Endothelial cell of umbilical vein (primary cell): ENCODE data around the gene N4BP3. TPM values are rescaled to one million over a fixed set of nuclear protein-coding genes. Genes with fewer than 3 reads are reported as not detected.

Source experiments
- BruUV-seq: library from RNA; stranded (reverse); fragments of 400-500 nt; replicated peaks from 2 replicates; lab custom pipeline; 2021; lab: Mats Ljungman, UMichigan
- CTCF ChIA-PET: fragments of 300-600, 350-600 bp; sonication (Branson Sonifier 250); formaldehyde crosslinking; loops from one replicate; lab custom pipeline; 2021; ENCODE audit warnings: antibody characterized with exemption, inconsistent platforms; lab: Charles Lee
- POLR2A ChIA-PET: fragments of 300-600, 350-600 bp; sonication (Branson Sonifier 250); formaldehyde crosslinking; loops from one replicate; lab custom pipeline; 2021; ENCODE audit warnings: antibody characterized with exemption, inconsistent platforms; lab: Charles Lee
- DNase-seq: peaks from one replicate; pipeline ENCODE4 v3.0.0-alpha.2; 2011; ENCODE audit warnings: low read depth, low spot score
- FAIRE-seq: peaks from 2 replicates; lab custom pipeline; 2011; peaks lifted over from hg19 to GRCh38; lab: Jason Lieb, UNC
- H2AFZ ChIP-seq: 2 replicates; pipeline ENCODE4 v1.6.0; 2012; ENCODE audit warnings: low read depth, low read length, control low read depth, inconsistent platforms
- H3K27ac ChIP-seq: 2 replicates; pipeline ENCODE4 v1.5.1; 2011; ENCODE audit warnings: low read depth, mild to moderate bottlenecking, control low read depth, low read length, moderate library complexity; ENCODE audit not compliant: insufficient read depth
- H3K27me3 ChIP-seq, 2 experiments: 2 replicates each; pipeline versions ENCODE4 v1.6.0 to v1.6.1; 2011; ENCODE audit warnings: low read length in 2 of 2, mixed read lengths in 1 of 2; ENCODE audit not compliant: control insufficient read depth in 2 of 2, insufficient read depth in 2 of 2
- H3K36me3 ChIP-seq, 2 experiments: 2 replicates in 1 of 2; 3 replicates in 1 of 2; pipeline ENCODE4 v1.5.1; 2011; ENCODE audit warnings: low read length in 2 of 2, mild to moderate bottlenecking in 1 of 2, moderate library complexity in 1 of 2; ENCODE audit not compliant: control insufficient read depth in 2 of 2, insufficient read depth in 2 of 2; ENCODE audit errors: extremely low read depth in 1 of 2
- H3K4me1 ChIP-seq: 3 replicates; pipeline ENCODE4 v1.5.1; 2011; ENCODE audit warnings: mild to moderate bottlenecking, low read length; ENCODE audit not compliant: control insufficient read depth, insufficient read depth; ENCODE audit errors: extremely low read depth
- H3K4me2 ChIP-seq: 2 replicates; pipeline ENCODE4 v1.6.1; 2011; ENCODE audit warnings: low read length, control low read depth, mixed read lengths; ENCODE audit not compliant: insufficient read depth
- H3K4me3 ChIP-seq, 3 experiments: fragments of 200-600 bp in 1 of 3; sonication (generic), shearing (Covaris generic) in 1 of 3; replicated peaks in 1 of 3; 2 replicates each; pipeline ENCODE4 v1.5.1; 2011 to 2016; ENCODE audit warnings: control low read depth in 3 of 3, low read length in 3 of 3, mild to moderate bottlenecking in 2 of 3, inconsistent platforms in 1 of 3, low read depth in 1 of 3, moderate library complexity in 1 of 3; ENCODE audit not compliant: insufficient read depth in 1 of 3
- H3K79me2 ChIP-seq: 2 replicates; pipeline ENCODE4 v1.6.0; 2012; ENCODE audit warnings: low read length, inconsistent platforms; ENCODE audit not compliant: control insufficient read depth, insufficient read depth
- H3K9ac ChIP-seq: replicated peaks from 2 replicates; pipeline ENCODE3; 2011; ENCODE audit warnings: low read length, control low read depth; ENCODE audit not compliant: insufficient read depth; ENCODE audit errors: extremely low read depth
- H3K9me1 ChIP-seq: replicated peaks from 3 replicates; pipeline ENCODE4 v1.6.0; 2011; ENCODE audit warnings: mild to moderate bottlenecking, low read length; ENCODE audit not compliant: control insufficient read depth, insufficient read depth; ENCODE audit errors: extremely low read depth
- H3K9me3 ChIP-seq: replicated peaks from 2 replicates; pipeline ENCODE4 v1.5.1; 2012; ENCODE audit warnings: low read length, inconsistent platforms; ENCODE audit not compliant: control insufficient read depth, insufficient read depth
- H4K20me1 ChIP-seq: replicated peaks from 2 replicates; pipeline ENCODE3; 2011; ENCODE audit warnings: mild to moderate bottlenecking, low read length; ENCODE audit not compliant: control insufficient read depth, insufficient read depth; ENCODE audit errors: extremely low read depth
- EZH2 ChIP-seq: IDR thresholded peaks from 2 replicates; pipeline ENCODE4 v1.6.1; 2012; ENCODE audit warnings: borderline replicate concordance, low read depth, mild to moderate bottlenecking, moderate library complexity, low read length, inconsistent platforms; ENCODE audit not compliant: severe bottlenecking
- FOS ChIP-seq: IDR thresholded peaks from 2 replicates; pipeline ENCODE4 v1.6.1; 2011; ENCODE audit warnings: mild to moderate bottlenecking, low read length, moderate library complexity, borderline replicate concordance; ENCODE audit not compliant: insufficient read depth
- GATA2 ChIP-seq: IDR thresholded peaks from 2 replicates; pipeline ENCODE4 v1.7.0; 2011; ENCODE audit warnings: low read depth, mild to moderate bottlenecking, moderate library complexity, mixed read lengths, low read length; ENCODE audit not compliant: insufficient read length, insufficient read depth
- JUN ChIP-seq: IDR thresholded peaks from 2 replicates; pipeline ENCODE4 v1.6.1; 2011; ENCODE audit warnings: borderline replicate concordance, low read depth; ENCODE audit not compliant: insufficient read length, insufficient read depth
- MYC ChIP-seq: IDR thresholded peaks from one replicate; pipeline ENCODE4 v1.6.1; 2011; ENCODE audit warnings: mild to moderate bottlenecking, low read depth, low read length
- POLR2A ChIP-seq: IDR thresholded peaks from 2 replicates; pipeline ENCODE4 v1.6.1; 2012; ENCODE audit warnings: low read depth, mild to moderate bottlenecking, control low read depth, low read length
- POLR2AphosphoS5 ChIP-seq: IDR thresholded peaks from 2 replicates; pipeline ENCODE4 v1.6.1; 2012; ENCODE audit warnings: low read depth, mild to moderate bottlenecking, control low read depth, low read length, moderate library complexity; ENCODE audit not compliant: insufficient read depth
- dilution Hi-C: fragments of 300-500 bp; cut with MboI; formaldehyde crosslinking; loops from one replicate; pipeline ENCODE4 v1.15.0; 2019; ENCODE audit warnings: low sequenced_read_pairs; ENCODE audit not compliant: extremely low pct_ligation_motif_present
- intact Hi-C: fragments of 100-400 bp; cut with micrococcal nuclease; formaldehyde crosslinking; loops from one replicate; pipeline ENCODE4 v1.10.0; 2022
- polyA plus RNA-seq, 4 experiments: library from polyadenylated mRNA; depleted of rRNA in 3 of 4; stranded (reverse) in 3 of 4; unstranded in 1 of 4; fragments of >200 nt; gene quantifications; 2 replicates each; pipeline versions ENCODE4 v1.2.1 to v1.2.3, GENCODE V29; 2011 to 2012; ENCODE audit warnings: missing spikeins in 1 of 4
- total RNA-seq: library from RNA; stranded (reverse); gene quantifications from 2 replicates; pipeline ENCODE4 v1.2.3, GENCODE V29; 2021
- TF ChIP-seq, protein P1 (sequence below): IDR thresholded peaks from 2 replicates; pipeline ENCODE4 v1.6.1; 2011; ENCODE audit not compliant: insufficient read depth, insufficient read length
- TF ChIP-seq, protein P2 (sequence below), 2 donors: IDR thresholded peaks; 1 replicate in 1 of 2; 2 replicates in 1 of 2; pipeline ENCODE4 v1.5.1; 2011; ENCODE audit warnings: low read length in 2 of 2, mild to moderate bottlenecking in 2 of 2, moderate library complexity in 2 of 2, control low read depth in 1 of 2, inconsistent platforms in 1 of 2, low read depth in 1 of 2; ENCODE audit not compliant: insufficient read depth in 1 of 2; ENCODE audit errors: extremely low read depth in 1 of 2

The N4BP3 gene
- total and polyA plus RNA-seq, 2 donors (not counting 3 experiments of a cell fraction or from before 2014, with no cell fraction given), result 11.8 to 38.2 TPM

DNA sequence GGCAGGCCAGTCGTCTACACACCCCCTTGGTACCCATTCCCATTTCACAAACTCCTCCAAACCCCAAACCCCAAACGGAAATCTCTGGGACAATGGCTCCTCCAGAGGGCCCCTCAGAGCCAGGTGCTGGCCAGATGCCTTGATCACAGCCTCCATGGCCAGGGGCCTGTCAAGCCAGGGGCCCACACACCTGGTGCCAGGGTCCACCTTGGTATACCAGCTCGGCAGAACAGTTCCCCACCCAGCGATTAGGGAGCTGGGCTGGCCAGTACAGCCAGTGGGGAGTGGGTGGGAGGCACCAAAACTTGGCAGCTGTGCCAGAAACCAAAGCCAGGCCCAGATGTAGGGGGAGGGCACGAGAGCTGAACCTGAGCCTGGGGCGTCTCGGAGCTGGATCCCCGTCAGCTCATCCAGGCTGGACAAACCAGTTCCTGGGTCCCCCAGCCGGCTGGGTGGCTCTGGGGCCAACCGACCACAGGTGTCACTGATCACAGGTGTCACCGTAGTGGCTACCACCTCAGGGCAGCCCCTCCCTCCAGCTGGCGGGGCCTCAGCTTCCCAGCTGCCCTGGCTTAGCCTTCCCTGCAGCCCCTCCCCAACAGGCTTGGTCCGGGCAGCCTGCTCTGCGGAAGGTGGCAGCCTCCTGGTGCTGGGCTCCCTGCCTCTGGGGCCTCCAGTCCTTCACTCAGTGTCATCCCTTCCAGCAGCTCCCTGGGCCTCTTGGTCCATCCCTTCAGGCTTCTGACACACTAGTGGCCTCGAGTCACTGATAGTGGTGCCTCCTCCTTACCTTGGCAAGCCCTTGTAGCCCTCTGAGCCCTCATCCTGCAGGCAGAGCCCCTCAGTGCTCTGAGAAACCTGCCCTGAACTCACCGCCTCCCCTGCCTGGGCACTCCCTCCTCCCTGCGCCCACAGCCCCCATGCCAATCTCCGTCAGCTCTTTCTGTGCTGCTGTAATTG is 10.9 kb downstream of the N4BP3 start:
- H3K9ac ChIP-seq, result no peak overlapping the region
- CTCF ChIA-PET, result interaction anchor here (1.6 kb wide), 1 partner anchor 49 kb away, joined by 7 read pairs; no protein-coding TSS in a partner anchor
- no peak overlapping the region for H3K27ac ChIP-seq
- no peaks in the 10 kb centered on the region for H3K9me1 ChIP-seq
- no peaks in the 10 kb centered on the region for H3K9me3 ChIP-seq
- H4K20me1 ChIP-seq, result no peaks in the 10 kb centered on the region
- H3K79me2 ChIP-seq, result no peaks in the 10 kb centered on the region
- BruUV-seq, result no TSS peak
- TF ChIP-seq EZH2 (no peak), POLR2A (no peak), MYC (no peak), FOS (no peak), POLR2AphosphoS5 (no peak), JUN (no peak), GATA2 (no peak)
- TF ChIP-seq, protein P1, sequence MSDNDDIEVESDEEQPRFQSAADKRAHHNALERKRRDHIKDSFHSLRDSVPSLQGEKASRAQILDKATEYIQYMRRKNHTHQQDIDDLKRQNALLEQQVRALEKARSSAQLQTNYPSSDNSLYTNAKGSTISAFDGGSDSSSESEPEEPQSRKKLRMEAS, result no peak
- TF ChIP-seq, protein P2, sequence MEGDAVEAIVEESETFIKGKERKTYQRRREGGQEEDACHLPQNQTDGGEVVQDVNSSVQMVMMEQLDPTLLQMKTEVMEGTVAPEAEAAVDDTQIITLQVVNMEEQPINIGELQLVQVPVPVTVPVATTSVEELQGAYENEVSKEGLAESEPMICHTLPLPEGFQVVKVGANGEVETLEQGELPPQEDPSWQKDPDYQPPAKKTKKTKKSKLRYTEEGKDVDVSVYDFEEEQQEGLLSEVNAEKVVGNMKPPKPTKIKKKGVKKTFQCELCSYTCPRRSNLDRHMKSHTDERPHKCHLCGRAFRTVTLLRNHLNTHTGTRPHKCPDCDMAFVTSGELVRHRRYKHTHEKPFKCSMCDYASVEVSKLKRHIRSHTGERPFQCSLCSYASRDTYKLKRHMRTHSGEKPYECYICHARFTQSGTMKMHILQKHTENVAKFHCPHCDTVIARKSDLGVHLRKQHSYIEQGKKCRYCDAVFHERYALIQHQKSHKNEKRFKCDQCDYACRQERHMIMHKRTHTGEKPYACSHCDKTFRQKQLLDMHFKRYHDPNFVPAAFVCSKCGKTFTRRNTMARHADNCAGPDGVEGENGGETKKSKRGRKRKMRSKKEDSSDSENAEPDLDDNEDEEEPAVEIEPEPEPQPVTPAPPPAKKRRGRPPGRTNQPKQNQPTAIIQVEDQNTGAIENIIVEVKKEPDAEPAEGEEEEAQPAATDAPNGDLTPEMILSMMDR (IDR thresholded peaks at IDR 0.05; ENCODE audit: extremely low read depth in 1 of 2, insufficient read depth in 1 of 2, low read depth in 1 of 2, low read length in 2 of 2), result no peak
- H3K4me2 ChIP-seq, result no peak overlapping the region
- intact Hi-C loops, result no loop called here
- no peak for FAIRE-seq
- no peak for DNase-seq
- H3K36me3 ChIP-seq, result peaks cover 0 to 21% of the 10 kb centered on the region in 2 experiments
- POLR2A ChIA-PET, result interaction anchor here (0.7 kb wide), 1 partner anchor 8 kb away, joined by 3 read pairs; no protein-coding TSS in a partner anchor
- dilution Hi-C loops, result no loop called here
- H2AFZ ChIP-seq, result no peak overlapping the region
- peaks cover 10% of the 10 kb centered on the region for H3K4me1 ChIP-seq
- H3K4me3 ChIP-seq, result no peak overlapping the region
- no peaks in the 10 kb centered on the region for H3K27me3 ChIP-seq
